GM21619 (cell line): Measurements from ENCODE around the gene SYTL2.

ENCODE experiments used
- ATAC-seq: cut with Tn5 transposase; IDR thresholded peaks from one replicate; pipeline ENCODE4 v1.9.1; 2021; ENCODE audit not compliant: unreplicated experiment

SYTL2 gene

GRCh38 chr11:85767246-85767945 lies 43.5 kb downstream of the SYTL2 start:
- no peak for ATAC-seq

DNA sequence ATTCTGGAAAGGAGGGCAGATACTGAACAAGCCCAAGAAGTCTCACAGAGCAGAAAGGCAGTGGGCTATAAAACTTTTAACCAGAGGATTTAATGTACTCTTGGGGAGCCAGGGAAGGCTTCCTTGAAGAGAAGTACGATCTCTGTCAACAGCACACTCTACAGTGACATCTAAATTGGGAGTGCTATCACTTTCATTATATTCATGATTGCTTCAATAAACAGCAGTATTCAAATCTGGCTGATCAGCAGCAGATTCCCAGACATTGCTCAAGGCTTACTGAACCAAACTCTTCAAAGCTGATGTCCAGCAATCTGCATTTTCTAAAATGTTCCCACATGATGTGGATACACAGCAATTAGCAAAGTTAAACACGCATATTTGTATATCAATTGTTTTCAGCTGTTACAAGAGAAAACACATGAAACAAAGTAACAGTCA lies 44.2 kb downstream of the SYTL2 start:
- ATAC-seq: no peak

- no peak for ATAC-seq
Observed at GRCh38 chr11:85764796-85765195, 46.1 kb downstream of the SYTL2 start.

DNA sequence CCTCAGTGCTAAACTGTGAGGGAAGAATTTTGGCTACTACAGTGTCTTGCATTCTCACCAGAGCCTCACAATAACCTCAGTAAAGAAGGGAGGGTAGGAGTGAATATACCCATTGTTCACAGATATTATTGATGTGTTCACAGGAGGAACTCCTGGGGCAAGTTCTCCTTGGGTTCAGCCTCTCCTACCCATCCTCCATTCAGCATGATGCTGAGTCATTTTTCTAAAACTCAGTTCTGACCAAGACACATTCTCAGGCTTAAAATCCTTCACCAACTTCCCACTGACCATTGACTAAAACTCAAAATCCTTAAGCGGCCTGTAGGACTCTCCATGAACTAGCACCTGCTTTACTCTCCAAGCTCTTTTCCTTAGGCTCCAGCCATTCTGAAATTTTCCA lies 48.7 kb downstream of the SYTL2 start:
- no peak for ATAC-seq

GRCh38 chr11:85759915-85760314 lies 51.0 kb downstream of the SYTL2 start:
- ATAC-seq: no peak

- ATAC-seq: no peak
Observed at GRCh38 chr11:85758480-85759039, 52.4 kb downstream of the SYTL2 start.

- no peak for ATAC-seq
Observed at GRCh38 chr11:85758026-85758425, 52.9 kb downstream of the SYTL2 start.

DNA sequence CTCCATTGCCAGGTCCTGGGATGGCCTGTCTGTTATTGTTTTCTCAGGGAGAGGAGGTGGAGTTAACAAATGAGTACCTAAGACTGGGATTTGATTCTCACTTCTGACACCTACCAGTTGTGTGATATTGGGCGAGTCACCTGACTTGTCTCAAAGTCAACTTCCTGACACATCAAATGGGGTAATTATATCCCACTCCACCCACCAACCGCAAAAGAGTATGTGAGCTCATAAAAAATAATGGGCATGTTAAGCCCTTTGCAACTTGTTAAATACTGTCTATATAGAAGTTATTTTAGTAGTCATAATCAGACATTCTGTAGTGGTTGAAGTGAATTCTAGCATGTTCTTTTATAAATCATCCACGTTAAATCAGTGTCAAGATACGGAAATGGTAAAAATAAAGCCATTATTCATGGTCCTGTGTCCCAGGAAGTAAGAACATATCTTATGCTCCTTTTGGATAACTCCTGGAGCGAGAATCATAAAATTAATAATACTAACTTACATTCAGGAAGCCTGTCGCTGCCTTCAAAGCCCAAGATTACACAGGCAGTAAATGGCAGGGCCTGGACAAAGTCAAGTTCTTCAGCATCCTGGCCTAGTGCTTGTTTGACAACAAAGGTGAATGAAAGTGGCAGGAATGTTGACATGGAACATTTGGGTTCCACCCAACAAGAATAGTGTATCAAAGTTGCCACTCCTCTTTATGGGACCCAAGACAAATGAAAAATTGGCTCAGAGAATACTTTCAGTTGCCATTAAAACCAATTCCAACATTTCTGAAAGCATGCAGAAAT lies 54.3 kb downstream of the SYTL2 start:
- no peak for ATAC-seq

DNA sequence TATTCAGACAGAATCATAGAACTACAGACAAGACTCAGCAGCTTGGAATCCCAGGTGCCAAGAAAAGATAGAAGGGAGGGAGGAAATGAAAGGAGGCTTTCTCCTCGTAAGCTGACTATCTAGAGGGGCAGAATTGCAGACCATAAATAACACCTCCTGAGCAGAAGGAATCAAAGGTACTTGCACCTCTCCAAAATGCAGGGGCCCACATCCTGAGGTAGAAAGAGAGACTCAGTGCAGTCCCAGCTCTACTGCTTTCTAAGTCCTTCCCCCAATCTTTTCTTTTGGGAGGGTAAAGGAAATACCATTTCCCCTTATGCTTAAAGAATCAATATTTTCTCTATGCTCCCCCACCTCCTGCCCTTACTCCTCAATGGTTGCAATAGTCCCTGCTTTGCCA lies 55.2 kb downstream of the SYTL2 start:
- ATAC-seq: no peak

DNA sequence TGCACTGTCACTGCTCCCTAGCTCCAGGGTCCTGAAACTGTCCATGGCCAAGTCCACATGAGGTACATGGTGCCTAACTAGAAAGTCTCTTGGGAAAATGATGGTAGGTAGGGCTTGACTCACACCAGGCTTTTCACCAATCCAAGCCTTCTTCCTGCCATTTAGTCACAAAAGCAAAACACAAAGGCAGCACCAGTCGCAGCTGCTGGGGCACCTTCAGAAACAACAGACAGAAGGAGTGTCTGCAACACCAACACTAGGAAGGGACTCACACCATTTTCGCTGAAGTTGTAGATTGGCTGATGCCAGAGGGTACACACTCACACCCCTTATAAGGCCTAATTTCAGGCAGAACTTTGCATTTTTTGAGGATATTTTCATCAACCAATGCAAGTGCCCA lies 55.7 kb downstream of the SYTL2 start:
- ATAC-seq: no peak

DNA sequence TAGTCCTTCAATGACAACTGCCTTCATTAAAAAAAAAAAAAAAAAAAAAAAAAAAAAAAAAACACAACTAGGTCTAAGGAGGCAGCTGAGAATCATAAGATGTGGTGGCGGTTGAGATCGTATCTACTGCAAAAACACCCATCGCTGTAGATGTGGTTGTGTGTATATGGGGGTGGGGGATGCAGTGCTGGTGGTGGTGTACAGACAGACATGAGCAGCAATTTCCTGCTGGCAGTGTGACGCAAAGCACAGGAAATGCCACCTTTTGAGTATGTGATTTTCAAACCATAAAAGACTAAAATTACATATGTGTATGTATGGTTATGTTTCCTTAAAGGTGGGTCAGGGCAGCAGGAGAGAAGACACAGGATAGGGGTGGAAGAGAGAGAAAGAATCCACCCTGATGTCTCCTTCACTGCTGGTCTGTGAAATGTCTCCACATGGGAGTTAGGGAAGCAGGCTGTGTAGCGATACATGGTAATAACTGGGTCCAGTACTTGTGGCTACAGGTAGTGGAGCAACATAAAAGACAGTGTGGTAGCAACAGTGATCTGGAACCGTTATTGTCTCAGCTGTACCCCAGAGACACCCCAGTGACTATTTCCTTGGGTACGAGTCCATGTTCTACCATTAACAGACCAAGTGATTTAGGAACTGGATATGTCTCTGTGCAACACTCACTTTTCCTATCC lies 57.9 kb downstream of the SYTL2 start:
- no peak for ATAC-seq

GRCh38 chr11:85752201-85752889 lies 58.6 kb downstream of the SYTL2 start:
- ATAC-seq: no peak

- no peak for ATAC-seq
Observed at GRCh38 chr11:85751724-85752123, 59.2 kb downstream of the SYTL2 start.

DNA sequence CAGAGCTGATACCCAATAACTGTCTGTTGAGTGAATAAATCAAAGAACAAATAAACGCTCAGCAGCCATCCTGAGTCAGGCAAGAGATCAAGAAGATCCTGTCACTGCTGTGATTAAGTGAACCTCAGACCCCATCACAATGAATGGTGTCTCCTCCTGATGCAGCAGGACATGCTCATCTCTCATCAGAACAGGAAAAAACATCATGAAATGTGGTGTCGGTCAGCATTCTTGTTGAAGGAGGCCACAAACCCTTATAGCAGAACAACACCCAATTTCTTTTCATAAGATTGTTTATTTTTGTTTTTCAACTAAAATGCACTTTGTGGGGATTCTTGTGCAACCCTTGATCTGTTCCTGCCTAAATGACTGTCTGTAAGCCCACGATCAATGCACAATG lies 60.3 kb downstream of the SYTL2 start:
- no peak for ATAC-seq

GRCh38 chr11:85749884-85750283 lies 61.1 kb downstream of the SYTL2 start:
- no peak for ATAC-seq

DNA sequence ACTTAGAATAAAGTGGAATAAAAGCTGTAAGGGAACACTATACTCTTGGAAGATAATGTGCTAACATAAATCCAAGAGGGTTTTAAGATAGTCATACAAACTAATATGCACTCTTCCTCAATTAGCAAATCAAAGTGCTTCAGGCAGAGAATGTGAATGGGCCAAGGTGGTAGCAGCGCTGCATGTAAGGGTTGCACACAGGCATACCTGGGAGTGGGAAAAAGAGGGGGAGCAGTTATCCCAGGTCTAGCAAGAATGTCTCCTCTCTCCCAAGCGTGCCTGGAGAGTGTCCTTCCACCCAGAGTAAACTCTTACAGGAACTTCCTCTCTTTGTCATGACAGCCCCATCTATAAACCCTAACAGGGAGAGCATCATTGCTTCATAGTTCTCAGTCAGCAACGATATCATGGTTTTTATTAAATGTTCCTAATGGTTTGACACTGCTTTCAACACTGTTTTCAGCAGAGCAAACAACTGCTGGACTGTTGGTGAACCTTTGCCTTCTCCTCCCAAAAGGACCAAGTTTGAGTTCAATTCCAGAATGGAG lies 61.6 kb downstream of the SYTL2 start:
- ATAC-seq: no peak

GRCh38 chr11:85748455-85748891 lies 62.5 kb downstream of the SYTL2 start:
- ATAC-seq: no peak

DNA sequence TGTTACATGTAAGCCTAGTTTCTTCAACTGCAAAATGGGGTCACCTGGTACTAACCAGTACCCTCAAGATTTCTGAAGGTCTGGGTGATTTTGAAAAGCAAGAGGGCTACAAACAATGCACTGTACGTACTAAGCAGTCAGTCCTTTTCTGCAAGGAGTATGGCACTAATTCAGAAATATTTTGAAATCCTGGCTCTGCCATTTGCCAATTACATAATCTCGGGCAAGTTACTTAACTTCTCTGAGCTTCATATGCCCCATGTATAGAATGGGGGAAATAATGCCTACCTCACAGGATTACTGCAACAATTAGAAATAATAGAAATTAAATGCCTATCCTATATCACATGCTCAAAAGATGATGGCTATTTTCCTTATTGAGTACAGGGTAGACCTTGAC lies 64.3 kb downstream of the SYTL2 start:
- ATAC-seq: no peak

GRCh38 chr11:85745626-85746025 lies 65.3 kb downstream of the SYTL2 start:
- no peak for ATAC-seq

- ATAC-seq: no peak
Observed at GRCh38 chr11:85742873-85743275, 68.1 kb downstream of the SYTL2 start.

- no peak for ATAC-seq
Observed at GRCh38 chr11:85742348-85742747, 68.6 kb downstream of the SYTL2 start.
